B cell (primary cell): ENCODE data around the gene ZNF79.
A peak's percentile ranks its signal among the peaks of the same experiment; 100 is the strongest.

ENCODE experiments used
- EZH2 ChIP-seq: IDR thresholded peaks from 2 replicates; pipeline ENCODE4 v1.6.1; 2012; ENCODE audit warnings: borderline replicate concordance, low read depth, mild to moderate bottlenecking, moderate library complexity, low read length; ENCODE audit not compliant: insufficient read depth, poor library complexity, severe bottlenecking
- TF ChIP-seq, protein P1 (sequence below): fragments of 200-600 bp; IDR thresholded peaks from one replicate; pipeline ENCODE4 v1.8.0; 2022; ENCODE audit warnings: antibody characterized with exemption, mild to moderate bottlenecking

DNA sequence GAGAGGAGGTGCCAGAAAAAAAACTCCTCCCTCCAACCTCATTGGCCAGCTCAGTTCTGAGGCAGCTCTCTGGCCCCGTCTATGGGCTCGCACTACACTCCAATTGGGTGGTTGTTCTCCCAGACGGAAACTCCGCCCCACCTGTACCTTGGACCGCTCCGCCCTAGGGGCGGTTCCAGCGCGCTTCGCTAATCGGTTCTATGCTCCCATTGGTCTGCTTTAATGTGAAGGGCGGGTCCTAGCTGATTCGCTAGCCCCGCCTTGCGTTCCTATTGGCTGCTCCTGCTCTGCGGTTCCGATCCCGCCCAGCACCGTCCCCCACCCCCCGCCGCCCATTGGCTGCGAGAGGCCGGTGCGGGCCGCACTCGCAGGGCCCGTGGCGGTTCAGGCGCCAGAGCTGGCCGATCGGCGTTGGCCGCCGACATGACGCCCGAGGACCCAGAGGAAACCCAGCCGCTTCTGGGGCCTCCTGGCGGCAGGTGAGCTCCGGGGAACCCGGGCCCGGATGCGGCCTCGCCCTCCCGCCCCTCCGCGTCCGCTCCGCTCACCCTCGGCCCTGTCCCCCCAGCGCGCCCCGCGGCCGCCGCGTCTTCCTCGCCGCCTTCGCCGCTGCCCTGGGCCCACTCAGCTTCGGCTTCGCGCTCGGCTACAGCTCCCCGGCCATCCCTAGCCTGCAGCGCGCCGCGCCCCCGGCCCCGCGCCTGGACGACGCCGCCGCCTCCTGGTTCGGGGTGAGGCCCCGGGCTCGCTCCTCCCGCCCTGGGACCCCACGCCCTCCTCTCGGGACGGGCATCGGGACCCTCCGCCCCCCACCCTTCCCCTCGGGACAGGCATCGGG, 27.2 kb upstream of the ZNF79 start, which contains the start of gene SLC2A8:
- TF ChIP-seq, protein P1, sequence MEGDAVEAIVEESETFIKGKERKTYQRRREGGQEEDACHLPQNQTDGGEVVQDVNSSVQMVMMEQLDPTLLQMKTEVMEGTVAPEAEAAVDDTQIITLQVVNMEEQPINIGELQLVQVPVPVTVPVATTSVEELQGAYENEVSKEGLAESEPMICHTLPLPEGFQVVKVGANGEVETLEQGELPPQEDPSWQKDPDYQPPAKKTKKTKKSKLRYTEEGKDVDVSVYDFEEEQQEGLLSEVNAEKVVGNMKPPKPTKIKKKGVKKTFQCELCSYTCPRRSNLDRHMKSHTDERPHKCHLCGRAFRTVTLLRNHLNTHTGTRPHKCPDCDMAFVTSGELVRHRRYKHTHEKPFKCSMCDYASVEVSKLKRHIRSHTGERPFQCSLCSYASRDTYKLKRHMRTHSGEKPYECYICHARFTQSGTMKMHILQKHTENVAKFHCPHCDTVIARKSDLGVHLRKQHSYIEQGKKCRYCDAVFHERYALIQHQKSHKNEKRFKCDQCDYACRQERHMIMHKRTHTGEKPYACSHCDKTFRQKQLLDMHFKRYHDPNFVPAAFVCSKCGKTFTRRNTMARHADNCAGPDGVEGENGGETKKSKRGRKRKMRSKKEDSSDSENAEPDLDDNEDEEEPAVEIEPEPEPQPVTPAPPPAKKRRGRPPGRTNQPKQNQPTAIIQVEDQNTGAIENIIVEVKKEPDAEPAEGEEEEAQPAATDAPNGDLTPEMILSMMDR, result peak; percentile 34
- TF ChIP-seq EZH2, result no peak
